Skeletal muscle cell (primary cell): Measurements from ENCODE around the gene LIPT2.

Experiments used
- DNase-seq: peaks from one replicate; pipeline ENCODE4 v3.0.0-alpha.2; 2010; ENCODE audit warnings: low read depth
- H3K4me3 ChIP-seq: 2 replicates; pipeline ENCODE4 v1.5.1; 2011; ENCODE audit warnings: low read depth, mild to moderate bottlenecking, control low read depth, low read length, moderate library complexity

LIPT2 gene

GRCh38 chr11:74444173-74444826 lies 49.2 kb downstream of the LIPT2 start:
- no peak overlapping the region for H3K4me3 ChIP-seq
- no peak for DNase-seq

- DNase-seq, result no peak
These were observed 50.3 kb downstream of the LIPT2 start for GRCh38 chr11:74443071-74443864.

GRCh38 chr11:74442636-74443035 lies 50.9 kb downstream of the LIPT2 start:
- DNase-seq, result no peak
- no peak overlapping the region for H3K4me3 ChIP-seq

More at GRCh38 chr11:74443071-74443864, 50.3 kb downstream of the LIPT2 start:
- H3K4me3 ChIP-seq, result no peak overlapping the region
